GM19324 (cell line): ENCODE data around the gene PGLYRP3.

Source experiments
- ATAC-seq: cut with Tn5 transposase; IDR thresholded peaks from one replicate; pipeline ENCODE4 v1.9.1; 2021; ENCODE audit warnings: mild to moderate bottlenecking, moderate library complexity; ENCODE audit not compliant: unreplicated experiment, low FRiP score

Gene PGLYRP3

GRCh38 chr1:153312570-153313186, at the start of gene PGLYRP3:
Gene PGLYRP3, minus strand, starts transcription at chr1:153312952. Its CDS starts 2,287 bp downstream, at chr1:153310665.
- no peak for ATAC-seq

- no peak for ATAC-seq
These were observed 49.5 kb upstream of the PGLYRP3 start for GRCh38 chr1:153362187-153362775.

GRCh38 chr1:153361480-153362109, 48.8 kb upstream of the PGLYRP3 start:
- no peak for ATAC-seq

GRCh38 chr1:153360592-153361479, 48.1 kb upstream of the PGLYRP3 start:
- ATAC-seq = no peak

GRCh38 chr1:153360190-153360589, 47.4 kb upstream of the PGLYRP3 start:
- ATAC-seq = no peak

GRCh38 chr1:153359241-153359640, 46.5 kb upstream of the PGLYRP3 start:
- ATAC-seq = no peak

GRCh38 chr1:153358691-153358975, 45.9 kb upstream of the PGLYRP3 start:
- ATAC-seq = no peak

- ATAC-seq = no peak
These were observed 45.3 kb upstream of the PGLYRP3 start, which contains the start of gene S100A9 for GRCh38 chr1:153357853-153358690. Gene S100A9, plus strand, starts transcription at chr1:153357854. Its CDS starts 430 bp downstream, at chr1:153358284.

GRCh38 chr1:153357076-153357852, 44.5 kb upstream of the PGLYRP3 start:
- no peak for ATAC-seq

- ATAC-seq = no peak
These were observed 43.8 kb upstream of the PGLYRP3 start for GRCh38 chr1:153356392-153357075.

GRCh38 chr1:153355445-153356071, 42.8 kb upstream of the PGLYRP3 start:
- no peak for ATAC-seq

GRCh38 chr1:153354515-153355193, 41.9 kb upstream of the PGLYRP3 start:
- ATAC-seq = no peak

- no peak for ATAC-seq
These were observed 40.6 kb upstream of the PGLYRP3 start for GRCh38 chr1:153353226-153353947.

- no peak for ATAC-seq
These were observed 39.8 kb upstream of the PGLYRP3 start for GRCh38 chr1:153352523-153352922.

GRCh38 chr1:153350321-153350957, 37.7 kb upstream of the PGLYRP3 start:
- ATAC-seq = no peak

GRCh38 chr1:153349363-153350320, 36.9 kb upstream of the PGLYRP3 start:
- no peak for ATAC-seq
